ENCODE data around the gene FLYWCH1.

Gene FLYWCH1

GRCh38 chr16:2950353-2950724 lies 38.6 kb downstream of the FLYWCH1 start:
- TF ChIP-seq, protein P1, sequence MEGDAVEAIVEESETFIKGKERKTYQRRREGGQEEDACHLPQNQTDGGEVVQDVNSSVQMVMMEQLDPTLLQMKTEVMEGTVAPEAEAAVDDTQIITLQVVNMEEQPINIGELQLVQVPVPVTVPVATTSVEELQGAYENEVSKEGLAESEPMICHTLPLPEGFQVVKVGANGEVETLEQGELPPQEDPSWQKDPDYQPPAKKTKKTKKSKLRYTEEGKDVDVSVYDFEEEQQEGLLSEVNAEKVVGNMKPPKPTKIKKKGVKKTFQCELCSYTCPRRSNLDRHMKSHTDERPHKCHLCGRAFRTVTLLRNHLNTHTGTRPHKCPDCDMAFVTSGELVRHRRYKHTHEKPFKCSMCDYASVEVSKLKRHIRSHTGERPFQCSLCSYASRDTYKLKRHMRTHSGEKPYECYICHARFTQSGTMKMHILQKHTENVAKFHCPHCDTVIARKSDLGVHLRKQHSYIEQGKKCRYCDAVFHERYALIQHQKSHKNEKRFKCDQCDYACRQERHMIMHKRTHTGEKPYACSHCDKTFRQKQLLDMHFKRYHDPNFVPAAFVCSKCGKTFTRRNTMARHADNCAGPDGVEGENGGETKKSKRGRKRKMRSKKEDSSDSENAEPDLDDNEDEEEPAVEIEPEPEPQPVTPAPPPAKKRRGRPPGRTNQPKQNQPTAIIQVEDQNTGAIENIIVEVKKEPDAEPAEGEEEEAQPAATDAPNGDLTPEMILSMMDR (IDR thresholded peaks at IDR 0.05; ENCODE audit: low read depth, low read length, missing control alignments) = no peak
- Histone ChIP-seq H3K27ac (no peak overlapping the region), H3K27me3 (replicated peaks) (no peaks in the 10 kb centered on the region), H3K36me3 (replicated peaks) (peaks cover 14% of the 10 kb centered on the region), H3K4me3 (ENCODE audit: low read depth, low read length) (no peak overlapping the region)
- in situ Hi-C loops (cut with HindIII; ENCODE audit: low pct_ligation_motif_present, low sequenced_read_pairs) = no loop called here
- DNase-seq = no peak

DNA sequence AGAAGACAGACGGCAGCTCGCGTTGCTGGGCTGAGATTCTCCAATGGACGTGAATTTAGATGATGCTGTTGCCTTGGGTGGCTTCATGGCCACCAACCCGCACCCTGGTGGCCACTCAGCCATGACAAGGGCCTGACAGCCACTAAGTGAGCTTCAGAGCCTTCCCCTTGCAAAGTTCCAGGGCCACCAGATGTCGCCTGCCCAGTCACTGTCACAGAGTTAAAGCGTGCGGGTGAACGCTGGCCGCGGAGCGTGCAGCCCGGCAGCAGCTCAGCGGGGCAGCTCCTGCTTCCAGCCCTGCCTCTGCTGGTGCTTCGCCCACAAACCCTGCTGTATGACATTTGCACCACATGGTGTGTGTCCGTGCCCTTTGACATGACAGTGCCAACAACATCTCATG lies 39.0 kb downstream of the FLYWCH1 start:
- in situ Hi-C loops (cut with HindIII; ENCODE audit: low pct_ligation_motif_present, low sequenced_read_pairs) = no loop called here
- TF ChIP-seq, protein P1 (IDR thresholded peaks at IDR 0.05; ENCODE audit: low read depth, low read length, missing control alignments) = no peak
- DNase-seq = no peak
- Histone ChIP-seq H3K4me3 (ENCODE audit: low read depth, low read length) (no peak overlapping the region), H3K36me3 (replicated peaks) (peaks cover 14% of the 10 kb centered on the region), H3K27ac (no peak overlapping the region), H3K27me3 (replicated peaks) (no peaks in the 10 kb centered on the region)

GRCh38 chr16:2952679-2953078 lies 40.9 kb downstream of the FLYWCH1 start:
- DNase-seq = no peak
- H3K36me3 ChIP-seq (replicated peaks) = peaks cover 9% of the 10 kb centered on the region
- no peaks in the 10 kb centered on the region for H3K27me3 ChIP-seq (replicated peaks)

GRCh38 chr16:2953706-2954627 lies 42.2 kb downstream of the FLYWCH1 start:
- Histone ChIP-seq H3K36me3 (replicated peaks) (peaks cover 4% of the 10 kb centered on the region), H3K4me3 (ENCODE audit: low read depth, low read length) (no peak overlapping the region), H3K27me3 (replicated peaks) (no peaks in the 10 kb centered on the region), H3K27ac (no peak overlapping the region)
- DNase-seq = no peak
- in situ Hi-C loops (cut with HindIII; ENCODE audit: low pct_ligation_motif_present, low sequenced_read_pairs) = no loop called here
- TF ChIP-seq, protein P1 (IDR thresholded peaks at IDR 0.05; ENCODE audit: low read depth, low read length, missing control alignments) = no peak

More at GRCh38 chr16:2952679-2953078, 40.9 kb downstream of the FLYWCH1 start:
- in situ Hi-C loops (cut with HindIII; ENCODE audit: low pct_ligation_motif_present, low sequenced_read_pairs) = no loop called here
- Histone ChIP-seq H3K27ac (no peak overlapping the region), H3K4me3 (ENCODE audit: low read depth, low read length) (no peak overlapping the region)
- TF ChIP-seq, protein P1 (IDR thresholded peaks at IDR 0.05; ENCODE audit: low read depth, low read length, missing control alignments) = no peak

DNA sequence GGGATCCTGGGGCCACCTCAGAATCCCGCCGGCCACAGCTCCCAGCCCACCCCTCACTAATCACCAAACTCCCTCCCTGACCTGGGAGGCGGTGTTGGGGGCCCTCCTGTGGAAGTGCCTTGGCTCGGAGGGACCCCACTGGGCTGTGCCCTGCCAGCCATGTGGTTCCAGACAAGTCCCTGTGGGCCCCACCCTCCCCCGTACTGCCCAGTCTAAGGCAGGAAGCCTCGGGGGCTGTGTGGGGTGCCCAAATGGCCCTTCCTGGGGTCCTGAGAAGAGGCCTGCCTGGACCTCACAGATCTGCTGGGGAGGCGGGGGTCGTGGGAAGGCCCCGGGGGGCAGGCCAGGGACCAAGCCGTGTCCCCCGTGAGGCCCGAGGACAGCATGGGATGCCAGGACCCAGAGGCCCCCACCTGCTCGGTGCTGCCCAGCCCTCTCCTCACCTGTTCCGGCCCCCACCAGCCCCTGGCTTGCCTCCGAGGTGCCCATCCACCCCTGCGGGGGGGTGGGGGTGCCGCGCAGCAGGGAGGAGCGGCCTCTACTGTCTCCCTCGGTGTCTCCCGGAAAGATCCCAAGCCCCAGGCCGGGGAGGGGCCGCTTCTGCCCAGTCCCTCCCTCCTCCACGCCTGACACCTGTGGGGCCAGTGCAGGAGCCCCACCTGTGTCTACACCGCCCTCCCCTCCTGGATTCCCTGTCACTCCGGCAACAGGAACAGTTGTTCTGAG lies 43.1 kb downstream of the FLYWCH1 start:
- DNase-seq = no peak
- H3K27ac ChIP-seq = no peak overlapping the region
- TF ChIP-seq, protein P1 (IDR thresholded peaks at IDR 0.05; ENCODE audit: low read depth, low read length, missing control alignments) = no peak
- H3K36me3 ChIP-seq (replicated peaks) = no peaks in the 10 kb centered on the region
- no peak overlapping the region for H3K4me3 ChIP-seq (ENCODE audit: low read depth, low read length)
- H3K27me3 ChIP-seq (replicated peaks) = no peaks in the 10 kb centered on the region
- in situ Hi-C loops (cut with HindIII; ENCODE audit: low pct_ligation_motif_present, low sequenced_read_pairs) = no loop called here

Data from brain microvascular endothelial cell (primary cell).